HG03095 (cell line): ENCODE data around the gene C2orf92.

ENCODE experiments used
- ATAC-seq: cut with Tn5 transposase; IDR thresholded peaks from one replicate; pipeline ENCODE4 v1.9.1; 2021; ENCODE audit warnings: moderate library complexity; ENCODE audit not compliant: unreplicated experiment

The C2orf92 gene

GRCh38 chr2:97726261-97727064, 57.0 kb downstream of the C2orf92 start:
- ATAC-seq, result no peak

GRCh38 chr2:97727296-97727695, 57.8 kb downstream of the C2orf92 start:
- ATAC-seq, result no peak

GRCh38 chr2:97728091-97728731, 58.7 kb downstream of the C2orf92 start:
- ATAC-seq, result no peak

- no peak for ATAC-seq
These were observed 60.7 kb downstream of the C2orf92 start for GRCh38 chr2:97730245-97730644.

GRCh38 chr2:97731274-97732020, 61.9 kb downstream of the C2orf92 start:
- no peak for ATAC-seq

- no peak for ATAC-seq
These were observed 63.2 kb downstream of the C2orf92 start for GRCh38 chr2:97732436-97733340.

GRCh38 chr2:97733341-97734035, 64.0 kb downstream of the C2orf92 start:
- no peak for ATAC-seq

GRCh38 chr2:97734061-97735051, 64.8 kb downstream of the C2orf92 start:
- no peak for ATAC-seq

- ATAC-seq, result no peak
These were observed 65.6 kb downstream of the C2orf92 start for GRCh38 chr2:97735161-97735561.

- ATAC-seq, result no peak
These were observed 66.7 kb downstream of the C2orf92 start for GRCh38 chr2:97736185-97736584.

- ATAC-seq, result no peak
These were observed 67.3 kb downstream of the C2orf92 start for GRCh38 chr2:97736608-97737330.

- ATAC-seq, result no peak
These were observed 68.1 kb downstream of the C2orf92 start for GRCh38 chr2:97737421-97738178.

- no peak for ATAC-seq
These were observed 68.9 kb downstream of the C2orf92 start for GRCh38 chr2:97738179-97739019.

- no peak for ATAC-seq
These were observed 69.7 kb downstream of the C2orf92 start for GRCh38 chr2:97739020-97739892.

- ATAC-seq, result no peak
These were observed 70.4 kb downstream of the C2orf92 start for GRCh38 chr2:97739893-97740245.
